ENCODE results near the gene TEK. TPM values are rescaled to one million over a fixed set of nuclear protein-coding genes. Genes with fewer than 3 reads are reported as not detected.

TEK gene
- total RNA-seq, 1 donor from 2014 or later, result 2.7 TPM

- no peak for TF ChIP-seq CTCF (IDR thresholded peaks at IDR 0.05)
- DNase-seq (ENCODE audit: low spot score), result no peak
- peaks cover 50% of the 10 kb centered on the region for H3K4me1 Mint-ChIP-seq (ENCODE audit: low read depth)
- H3K9me3 Mint-ChIP-seq (ENCODE audit: low read depth), result no peaks in the 10 kb centered on the region
- H3K4me3 Mint-ChIP-seq (ENCODE audit: unreplicated experiment), result no peak overlapping the region
- no peaks in the 10 kb centered on the region for H3K27me3 Mint-ChIP-seq (ENCODE audit: low read depth)
- no peaks in the 10 kb centered on the region for H3K36me3 Mint-ChIP-seq (ENCODE audit: low read depth)
- H3K27ac Mint-ChIP-seq (ENCODE audit: unreplicated experiment), result no peak overlapping the region
Observed at GRCh38 chr9:27157736-27158135, 48.7 kb downstream of the TEK start.

GRCh38 chr9:27160636-27161035, 51.6 kb downstream of the TEK start:
- no peaks in the 10 kb centered on the region for H3K27me3 Mint-ChIP-seq (ENCODE audit: low read depth)
- peak overlapping the region; percentile 8 for H3K27ac Mint-ChIP-seq (ENCODE audit: unreplicated experiment)
- peaks cover 49% of the 10 kb centered on the region for H3K4me1 Mint-ChIP-seq (ENCODE audit: low read depth)
- no peak for TF ChIP-seq CTCF (IDR thresholded peaks at IDR 0.05)
- no peaks in the 10 kb centered on the region for H3K9me3 Mint-ChIP-seq (ENCODE audit: low read depth)
- no peaks in the 10 kb centered on the region for H3K36me3 Mint-ChIP-seq (ENCODE audit: low read depth)
- H3K4me3 Mint-ChIP-seq (ENCODE audit: unreplicated experiment), result no peak overlapping the region
- DNase-seq (ENCODE audit: low spot score), result no peak

GRCh38 chr9:27162045-27162444, 53.0 kb downstream of the TEK start:
- no peak for DNase-seq (ENCODE audit: low spot score)
- no peaks in the 10 kb centered on the region for H3K27me3 Mint-ChIP-seq (ENCODE audit: low read depth)

GRCh38 chr9:27165068-27165467, 56.0 kb downstream of the TEK start:
- Mint-ChIP-seq H3K27ac (ENCODE audit: unreplicated experiment) (no peak overlapping the region), H3K4me1 (ENCODE audit: low read depth) (peaks cover 36% of the 10 kb centered on the region), H3K36me3 (ENCODE audit: low read depth) (no peaks in the 10 kb centered on the region), H3K27me3 (ENCODE audit: low read depth) (no peaks in the 10 kb centered on the region), H3K4me3 (ENCODE audit: unreplicated experiment) (no peak overlapping the region), H3K9me3 (ENCODE audit: low read depth) (no peaks in the 10 kb centered on the region)
- no peak for TF ChIP-seq CTCF (IDR thresholded peaks at IDR 0.05)
- no peak for DNase-seq (ENCODE audit: low spot score)

More at GRCh38 chr9:27162045-27162444, 53.0 kb downstream of the TEK start:
- Mint-ChIP-seq H3K27ac (ENCODE audit: unreplicated experiment) (peak overlapping the region; percentile 75), H3K36me3 (ENCODE audit: low read depth) (no peaks in the 10 kb centered on the region), H3K4me1 (ENCODE audit: low read depth) (peaks cover 39% of the 10 kb centered on the region), H3K9me3 (ENCODE audit: low read depth) (no peaks in the 10 kb centered on the region), H3K4me3 (ENCODE audit: unreplicated experiment) (no peak overlapping the region)
- no peak for TF ChIP-seq CTCF (IDR thresholded peaks at IDR 0.05)

- Mint-ChIP-seq H3K27ac (ENCODE audit: unreplicated experiment) (no peak overlapping the region), H3K4me3 (ENCODE audit: unreplicated experiment) (no peak overlapping the region), H3K9me3 (ENCODE audit: low read depth) (no peaks in the 10 kb centered on the region), H3K36me3 (ENCODE audit: low read depth) (no peaks in the 10 kb centered on the region), H3K27me3 (ENCODE audit: low read depth) (no peaks in the 10 kb centered on the region), H3K4me1 (ENCODE audit: low read depth) (peaks cover 33% of the 10 kb centered on the region)
- no peak for TF ChIP-seq CTCF (IDR thresholded peaks at IDR 0.05)
- peak; percentile 66 for DNase-seq (ENCODE audit: low spot score)
Observed at GRCh38 chr9:27165670-27166069, 56.6 kb downstream of the TEK start.

All from chondrocyte (in vitro differentiated cells).